ENCODE measurements around the gene DTWD1.
"Not testable (repeated sequence)": the region's sequence is repeated elsewhere in the genome, so short reads cannot be mapped to it uniquely, and the experiment has no call there.

Gene DTWD1

GRCh38 chr15:49606594-49606993 is 14.3 kb upstream of the DTWD1 start:
- peak; percentile 1 for TF ChIP-seq CTCF (IDR thresholded peaks at IDR 0.05; ENCODE audit: insufficient read depth, low read length, missing control alignments)
- CTCF ChIA-PET, result interaction anchor here (1.5 kb wide), 1 partner anchor 295 kb away, joined by 4 read pairs; no protein-coding TSS in a partner anchor
- POLR2A ChIA-PET, result no interaction called here
- no peak overlapping the region for H3K4me3 ChIP-seq (ENCODE audit: low read depth, low read length)
- no peak for DNase-seq (ENCODE audit: low read depth, low spot score)

GRCh38 chr15:49610157-49610918 is 10.5 kb upstream of the DTWD1 start:
- CTCF ChIA-PET, result no interaction called here
- H3K4me3 ChIP-seq (ENCODE audit: low read depth, low read length), result no peak overlapping the region
- no peak for TF ChIP-seq CTCF (IDR thresholded peaks at IDR 0.05; ENCODE audit: insufficient read depth, low read length, missing control alignments)
- no peak for DNase-seq (ENCODE audit: low read depth, low spot score)
- POLR2A ChIA-PET, result no interaction called here

- CTCF ChIA-PET; POLR2A ChIA-PET; DNase-seq (ENCODE audit: low read depth, low spot score); H3K4me3 ChIP-seq (ENCODE audit: low read depth, low read length): not testable (repeated sequence)
These were observed 8.6 kb upstream of the DTWD1 start for GRCh38 chr15:49612240-49612639.

GRCh38 chr15:49619226-49619625 is 1.6 kb upstream of the DTWD1 start:
- TF ChIP-seq CTCF (IDR thresholded peaks at IDR 0.05; ENCODE audit: insufficient read depth, low read length, missing control alignments), result no peak
- no peak overlapping the region for H3K4me3 ChIP-seq (ENCODE audit: low read depth, low read length)
- DNase-seq (ENCODE audit: low read depth, low spot score), result no peak
- ChIA-PET POLR2A (no interaction called here), CTCF (interaction anchor here (2.1 kb wide), 1 partner anchor 384 kb away, joined by 6 read pairs; no protein-coding TSS in a partner anchor)

- no peak for DNase-seq (ENCODE audit: low read depth, low spot score)
- ChIA-PET CTCF (interaction anchor here (1.3 to 2.1 kb wide), 2 partner anchors 198 to 383 kb away, joined by 4 to 6 read pairs; partner anchors contain the start of gene FGF7), POLR2A (interaction anchor here (0.6 to 1.3 kb wide), 3 partner anchors 12 to 382 kb away, joined by 3 to 4 read pairs (median 3); no protein-coding TSS in a partner anchor)
- TF ChIP-seq CTCF (IDR thresholded peaks at IDR 0.05; ENCODE audit: insufficient read depth, low read length, missing control alignments), result no peak
- H3K4me3 ChIP-seq (ENCODE audit: low read depth, low read length), result peak overlapping the region; percentile 82
These were observed 649 bp upstream of the DTWD1 start for GRCh38 chr15:49620199-49620598.

GRCh38 chr15:49621401-49621811 is 558 bp downstream of the DTWD1 start:
- H3K4me3 ChIP-seq (ENCODE audit: low read depth, low read length), result peak overlapping the region; percentile 82
- no peak for TF ChIP-seq CTCF (IDR thresholded peaks at IDR 0.05; ENCODE audit: insufficient read depth, low read length, missing control alignments)
- CTCF ChIA-PET, result no interaction called here
- no peak for DNase-seq (ENCODE audit: low read depth, low spot score)
- POLR2A ChIA-PET, result interaction anchor here (0.7 to 1.3 kb wide), 6 partner anchors 13 to 239 kb away, joined by 3 to 6 read pairs (median 3); no protein-coding TSS in a partner anchor

Measured in AG04449 (cell line).